ENCODE data around the gene CREB3. TPM values are rescaled to one million over a fixed set of nuclear protein-coding genes. Genes with fewer than 3 reads are reported as not detected.

The CREB3 gene
- total and polyA plus RNA-seq, 2 of the 4 experiments (the other 2 are of a cell fraction), result 60.7 to 106 TPM

DNA sequence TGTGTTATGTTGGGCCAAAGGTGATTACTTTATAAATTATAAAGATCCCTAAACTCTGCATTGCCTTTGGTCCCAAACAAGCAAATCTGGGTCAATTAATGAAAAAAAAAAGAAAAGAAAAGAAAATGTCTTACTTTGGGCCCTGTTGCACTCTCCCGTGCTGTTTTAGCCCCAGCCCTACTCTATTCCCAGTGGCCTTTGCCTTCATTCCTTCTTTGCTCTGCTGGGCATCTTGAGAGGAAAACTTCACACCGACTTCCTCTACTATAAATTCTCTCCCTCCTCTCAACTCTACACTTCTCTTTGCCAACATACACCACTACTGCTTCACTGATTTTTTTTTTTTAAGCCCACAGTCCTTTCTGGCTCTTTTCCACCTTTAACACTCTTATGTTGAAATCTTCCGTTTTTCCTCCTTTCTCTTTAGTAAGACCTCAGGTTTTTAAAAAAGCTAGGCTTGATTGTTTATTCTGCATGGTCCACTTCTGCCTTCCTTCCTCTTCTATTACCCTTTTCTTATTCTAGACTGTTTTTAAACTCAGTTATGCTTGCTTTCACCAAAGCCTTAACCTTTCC lies 26.1 kb downstream of the CREB3 start:
- intact Hi-C loops (cut with micrococcal nuclease), result no loop called here
- Histone ChIP-seq H4K5ac (ENCODE audit: low read depth, low read length) (no peak overlapping the region), H2BK120ac (ENCODE audit: low read depth, low read length) (no peak overlapping the region), H2BK15ac (ENCODE audit: low read depth, low read length) (no peak overlapping the region), H3K9me3 (ENCODE audit: control insufficient read depth, insufficient read depth, low read length) (no peaks in the 10 kb centered on the region), H2BK5ac (ENCODE audit: low read depth, low read length, poor library complexity, severe bottlenecking) (no peak overlapping the region), H4K20me1 (ENCODE audit: insufficient read depth, low read length) (no peaks in the 10 kb centered on the region), H3K4me1 (ENCODE audit: control insufficient read depth, insufficient read depth, low read length) (peaks cover 7% of the 10 kb centered on the region; the same call in 1 of the 2 replicates), H3K56ac (ENCODE audit: extremely low read depth, insufficient read depth, low read length) (no peak overlapping the region), H2AK5ac (ENCODE audit: low read depth, low read length) (no peak overlapping the region), H3K23ac (ENCODE audit: low read depth, low read length) (no peak overlapping the region), H3K27me3 (ENCODE audit: control insufficient read depth, insufficient read depth, low read length) (peaks cover 2% of the 10 kb centered on the region; the same call in 1 of the 2 replicates), H4K91ac (ENCODE audit: insufficient read depth, low read depth, low read length) (no peak overlapping the region), H3K9ac (ENCODE audit: low read depth, low read length) (no peak overlapping the region), H3K79me1 (ENCODE audit: low read depth in 1 of 2, low read length in 2 of 2) (no peaks in the 10 kb centered on the region), H3K4me3 (ENCODE audit: insufficient read depth, low read depth, low read length) (no peak overlapping the region), H3K9me1 (ENCODE audit: insufficient read depth, low read length) (peaks cover 5% of the 10 kb centered on the region), H3K27ac (ENCODE audit: insufficient read depth, low read length) (no peak overlapping the region), H2BK20ac (ENCODE audit: low read depth, low read length) (no peak overlapping the region), H3K14ac (replicated peaks; ENCODE audit: low read depth, low read length) (no peak overlapping the region), H4K8ac (ENCODE audit: low read depth in 2 of 2, low read length in 2 of 2) (no peak overlapping the region), H2AK9ac (replicated peaks; ENCODE audit: low read depth, low read length, poor library complexity) (no peak overlapping the region), H2AFZ (replicated peaks; ENCODE audit: low read length, poor library complexity) (no peak overlapping the region), H3K4ac (ENCODE audit: low read depth, low read length) (no peak overlapping the region), H3K18ac (ENCODE audit: low read depth, low read length) (no peak overlapping the region), H3K4me2 (ENCODE audit: low read depth, low read length) (no peak overlapping the region), H3K36me3 (ENCODE audit: control insufficient read depth, insufficient read depth, low read length) (peaks cover 14% of the 10 kb centered on the region)
- ChIA-PET POLR2A (ENCODE audit: unreplicated experiment) (no interaction called here), CTCF (interaction anchor here (0.6 kb wide), 1 partner anchor 18 kb away, joined by 3 read pairs; no protein-coding TSS in a partner anchor)
- WGBS, 2 experiments (ENCODE audit: extremely low coverage in 2 of 2, insufficient read length in 1 of 2), result 81% methylated on average over 2 of the region's 3 CpGs; no CpG with 5 or more reads in 1 of the 2 experiments
- dilution Hi-C loops (cut with HindIII; ENCODE audit: low sequenced_read_pairs, unreplicated experiment), result no loop called here
- no peak for TF ChIP-seq RCOR1 (IDR thresholded peaks at IDR 0.05; ENCODE audit: insufficient replicate concordance, low read length)
- TF ChIP-seq, protein P1, sequence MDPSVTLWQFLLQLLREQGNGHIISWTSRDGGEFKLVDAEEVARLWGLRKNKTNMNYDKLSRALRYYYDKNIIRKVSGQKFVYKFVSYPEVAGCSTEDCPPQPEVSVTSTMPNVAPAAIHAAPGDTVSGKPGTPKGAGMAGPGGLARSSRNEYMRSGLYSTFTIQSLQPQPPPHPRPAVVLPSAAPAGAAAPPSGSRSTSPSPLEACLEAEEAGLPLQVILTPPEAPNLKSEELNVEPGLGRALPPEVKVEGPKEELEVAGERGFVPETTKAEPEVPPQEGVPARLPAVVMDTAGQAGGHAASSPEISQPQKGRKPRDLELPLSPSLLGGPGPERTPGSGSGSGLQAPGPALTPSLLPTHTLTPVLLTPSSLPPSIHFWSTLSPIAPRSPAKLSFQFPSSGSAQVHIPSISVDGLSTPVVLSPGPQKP (IDR thresholded peaks at IDR 0.05; ENCODE audit: borderline replicate concordance, low read depth, low read length), result no peak
- TF ChIP-seq RFX5 (IDR thresholded peaks at IDR 0.05; ENCODE audit: low read depth, low read length), result no peak
- no peak for TF ChIP-seq NFE2L2 (IDR thresholded peaks at IDR 0.05; ENCODE audit: low read depth, low read length)
- TF ChIP-seq BHLHE40 (IDR thresholded peaks at IDR 0.05; ENCODE audit: low read depth, low read length), result no peak
- no peak for TF ChIP-seq MAFK (IDR thresholded peaks at IDR 0.05; ENCODE audit: low read depth, low read length)
- TF ChIP-seq FOS (IDR thresholded peaks at IDR 0.05; ENCODE audit: low read depth, low read length), result no peak
- TF ChIP-seq CHD1 (IDR thresholded peaks at IDR 0.05; ENCODE audit: low read depth, low read length), result no peak
- no peak for TF ChIP-seq MXI1 (IDR thresholded peaks at IDR 0.05; ENCODE audit: borderline replicate concordance, low read depth, low read length)
- no peak for TF ChIP-seq CEBPB (IDR thresholded peaks at IDR 0.05; ENCODE audit: low read depth, low read length)
- TF ChIP-seq RAD21 (IDR thresholded peaks at IDR 0.05; ENCODE audit: low read length), result no peak
- no peak for TF ChIP-seq MAZ (IDR thresholded peaks at IDR 0.05; ENCODE audit: borderline replicate concordance, low read depth, low read length)
- no peak for TF ChIP-seq SMC3 (IDR thresholded peaks at IDR 0.05; ENCODE audit: low read depth, low read length)
- no peak for TF ChIP-seq USF2 (IDR thresholded peaks at IDR 0.05; ENCODE audit: low read depth, low read length)
- no peak for TF ChIP-seq POLR2A (IDR thresholded peaks at IDR 0.05; ENCODE audit: low read depth, low read length)
- no peak for TF ChIP-seq CTCF (conservative IDR thresholded peaks at IDR 0.05; ENCODE audit: low read depth, low read length)
- DNase-seq (no peak), ATAC-seq (ENCODE audit: low read depth) (0 out of 2 replicates have a peak, but pooled peaks have one; percentile 8)
- BruUV-seq (replicated peaks), result no TSS peak
- in situ Hi-C loops (cut with MboI; ENCODE audit: low sequenced_read_pairs), result no loop called here

Measured in IMR-90 (cell line).